Measurements from ENCODE around the gene PDE1C.

- TF ChIP-seq CTCF (IDR thresholded peaks at IDR 0.05) (no peak), POLR2A (IDR thresholded peaks at IDR 0.05) (no peak)
These were observed 51.2 kb downstream of the PDE1C start for GRCh38 chr7:32018845-32019578.
